Measurements from ENCODE around the gene GRIK2. TPM values are rescaled to one million over a fixed set of nuclear protein-coding genes. Genes with fewer than 3 reads are reported as not detected.
"Not testable (repeated sequence)": the region's sequence is repeated elsewhere in the genome, so short reads cannot be mapped to it uniquely, and the experiment has no call there.

Gene GRIK2
- polyA plus RNA-seq, 12 donors, result 0.79 to 4.1 (median 1.9) TPM; not detected in 2

- no peak for DNase-seq
Measured at GRCh38 chr6:102022803-102023202, 629.3 kb downstream of the GRIK2 start.

GRCh38 chr6:102023977-102024657, 630.6 kb downstream of the GRIK2 start:
- no peak for DNase-seq

GRCh38 chr6:102026649-102027048, 633.1 kb downstream of the GRIK2 start:
- no peak for DNase-seq

- no peak for DNase-seq
Measured at GRCh38 chr6:102028176-102028575, 634.7 kb downstream of the GRIK2 start.

- no peak for DNase-seq
Measured at GRCh38 chr6:102038964-102039363, 645.5 kb downstream of the GRIK2 start.

GRCh38 chr6:102039441-102039840, 645.9 kb downstream of the GRIK2 start:
- no peak for DNase-seq

GRCh38 chr6:102051001-102051400, 657.5 kb downstream of the GRIK2 start:
- DNase-seq, result no peak

GRCh38 chr6:102051720-102052119, 658.2 kb downstream of the GRIK2 start:
- DNase-seq, result no peak

GRCh38 chr6:102064142-102064541, 670.6 kb downstream of the GRIK2 start:
- DNase-seq, result no peak

GRCh38 chr6:102066301-102066700, 672.8 kb downstream of the GRIK2 start:
- DNase-seq, result no peak

- DNase-seq, result no peak
Measured at GRCh38 chr6:102068349-102068929, 674.9 kb downstream of the GRIK2 start.

- DNase-seq, result no peak
Measured at GRCh38 chr6:102075539-102075938, 682.0 kb downstream of the GRIK2 start.

GRCh38 chr6:102085257-102085656, 691.7 kb downstream of the GRIK2 start:
- DNase-seq, result no peak

- not testable (repeated sequence) for DNase-seq
Measured at GRCh38 chr6:102088160-102088559, 694.7 kb downstream of the GRIK2 start.

- no peak for DNase-seq
Measured at GRCh38 chr6:102114402-102114801, 720.9 kb downstream of the GRIK2 start.

GRCh38 chr6:102115911-102116310, 722.4 kb downstream of the GRIK2 start:
- no peak for DNase-seq

GRCh38 chr6:102118034-102118433, 724.5 kb downstream of the GRIK2 start:
- DNase-seq, result no peak

Data from muscle of arm (tissue), 12 donors.